OCI-LY7 (cell line): ENCODE results near the gene HS2ST1. TPM values are rescaled to one million over a fixed set of nuclear protein-coding genes. Genes with fewer than 3 reads are reported as not detected.
"Not testable (repeated sequence)": the region's sequence is repeated elsewhere in the genome, so short reads cannot be mapped to it uniquely, and the experiment has no call there.

ENCODE experiments used
- BruUV-seq: library from RNA; stranded (reverse); fragments of 400-500 nt; replicated peaks from 2 replicates; lab custom pipeline; 2021; lab: Mats Ljungman, UMichigan
- CTCF ChIA-PET: fragments of 300-600 bp; sonication (Branson Sonifier 250); formaldehyde crosslinking; loops from one replicate; lab custom pipeline; 2022; ENCODE audit warnings: antibody characterized with exemption; ENCODE audit not compliant: unreplicated experiment; lab: Charles Lee
- POLR2A ChIA-PET: fragments of 300-600 bp; sonication (Branson Sonifier 250); formaldehyde crosslinking; loops from one replicate; lab custom pipeline; 2022; ENCODE audit warnings: antibody characterized with exemption; lab: Charles Lee
- DNase-seq: peaks from one replicate; pipeline ENCODE4 v3.0.0-alpha.2; 2015; ENCODE audit warnings: low spot score
- H2AFZ ChIP-seq: fragments of 200-600 bp; sonication (generic), shearing (Covaris generic); 2 replicates; pipeline ENCODE4 v1.6.1; 2014; ENCODE audit warnings: mild to moderate bottlenecking, antibody characterized with exemption, low read length, moderate library complexity
- H3K27ac ChIP-seq: fragments of 200-600 bp; sonication (generic); 2 replicates; pipeline ENCODE4 v1.5.1; 2014; ENCODE audit warnings: mixed run types, low read depth, mild to moderate bottlenecking, moderate library complexity, low read length, inconsistent platforms; ENCODE audit not compliant: poor library complexity, severe bottlenecking
- H3K36me3 ChIP-seq: fragments of 200-600 bp; sonication (generic); 2 replicates; pipeline ENCODE4 v1.6.1; 2014; ENCODE audit warnings: mild to moderate bottlenecking, antibody characterized with exemption, low read length, moderate library complexity, mixed read lengths; ENCODE audit not compliant: insufficient read depth
- H3K4me1 ChIP-seq: fragments of 200-600 bp; sonication (generic); 2 replicates; pipeline ENCODE4 v1.5.1; 2014; ENCODE audit warnings: mild to moderate bottlenecking, low read length; ENCODE audit not compliant: insufficient read depth, poor library complexity, severe bottlenecking
- H3K4me2 ChIP-seq: fragments of 200-600 bp; sonication (generic); 2 replicates; pipeline ENCODE4 v1.6.1; 2014; ENCODE audit warnings: mild to moderate bottlenecking, low read length
- H3K4me3 ChIP-seq: fragments of 200-600 bp; sonication (generic); 2 replicates; pipeline ENCODE4 v1.5.1; 2014; ENCODE audit warnings: mild to moderate bottlenecking, low read depth, low read length; ENCODE audit not compliant: poor library complexity, severe bottlenecking
- H3K79me2 ChIP-seq: fragments of 200-600 bp; sonication (generic); 2 replicates; pipeline ENCODE4 v1.6.1; 2016; ENCODE audit warnings: low read depth, mild to moderate bottlenecking, low read length, moderate library complexity, mixed read lengths; ENCODE audit not compliant: insufficient read depth
- H3K9me2 ChIP-seq: fragments of 200-600 bp; sonication (generic); 2 replicates; pipeline ENCODE4 v1.6.1; 2016; ENCODE audit warnings: mild to moderate bottlenecking, low read length, mixed read lengths; ENCODE audit not compliant: insufficient read depth
- H3K9me3 ChIP-seq: fragments of 200-600 bp; sonication (generic); 2 replicates; pipeline ENCODE4 v1.6.1; 2014; ENCODE audit warnings: mild to moderate bottlenecking, mixed run types, low read length, mixed read lengths
- H4K20me1 ChIP-seq: fragments of 200-600 bp; sonication (generic); 2 replicates; pipeline ENCODE4 v1.6.1; 2014; ENCODE audit warnings: mild to moderate bottlenecking, antibody characterized with exemption, low read length, moderate library complexity, mixed read lengths; ENCODE audit not compliant: insufficient read depth
- CTCF ChIP-seq: fragments of 200-600 bp; sonication (generic); conservative IDR thresholded peaks from 2 replicates; pipeline ENCODE4 v1.5.1; 2014; ENCODE audit warnings: mild to moderate bottlenecking, antibody characterized with exemption, low read length, moderate library complexity, mixed read lengths
- EZH2phosphoT487 ChIP-seq: fragments of 200-600 bp; sonication (generic); IDR thresholded peaks from 2 replicates; pipeline ENCODE4 v1.6.1; 2018; ENCODE audit warnings: low read depth, borderline replicate concordance, mild to moderate bottlenecking, mixed run types, antibody characterized with exemption, low read length, moderate library complexity, mixed read lengths
- intact Hi-C: fragments of 100-400 bp; cut with micrococcal nuclease; formaldehyde crosslinking; loops from one replicate; pipeline ENCODE4 v1.10.0; 2022; ENCODE audit not compliant: unreplicated experiment
- total RNA-seq, 2 experiments: library from RNA; depleted of rRNA in 1 of 2; stranded (reverse); fragments of >200 nt in 1 of 2; shearing (Covaris generic) in 1 of 2; gene quantifications; 2 replicates each; pipeline ENCODE4 v1.2.3, GENCODE V29; 2014 to 2022

Gene HS2ST1
- total RNA-seq, 2 experiments from 2014 or later = 20.9 to 63.7 TPM

- H3K27ac ChIP-seq = no peak overlapping the region
- no peaks in the 10 kb centered on the region for H3K4me1 ChIP-seq
- CTCF ChIA-PET = no interaction called here
- H3K4me2 ChIP-seq = no peak overlapping the region
- no peak for TF ChIP-seq EZH2phosphoT487
- no peak for TF ChIP-seq CTCF
- peaks cover 69% of the 10 kb centered on the region for H3K36me3 ChIP-seq
- POLR2A ChIA-PET = interaction anchor here (1.8 kb wide), 1 partner anchor 10 kb away, joined by 4 read pairs; no protein-coding TSS in a partner anchor
- peaks cover 89% of the 10 kb centered on the region for H3K79me2 ChIP-seq
- intact Hi-C loops = no loop called here
- no peak for DNase-seq
- no peaks in the 10 kb centered on the region for H3K9me2 ChIP-seq
- peaks cover 11% of the 10 kb centered on the region; the same call in 1 of the 2 replicates for H3K9me3 ChIP-seq
- H2AFZ ChIP-seq = no peak overlapping the region
- no TSS peak for BruUV-seq
- peaks cover 10% of the 10 kb centered on the region; the same call in 1 of the 2 replicates for H4K20me1 ChIP-seq
- H3K4me3 ChIP-seq = no peak overlapping the region
These were observed 67.2 kb downstream of the HS2ST1 start for GRCh38 chr1:86981482-86982213.

- H3K36me3 ChIP-seq = peaks cover 72% of the 10 kb centered on the region
- intact Hi-C loops, CTCF ChIA-PET, BruUV-seq, H3K9me2 ChIP-seq, H3K4me3 ChIP-seq, H3K4me2 ChIP-seq, DNase-seq, H3K4me1 ChIP-seq, H2AFZ ChIP-seq, H3K27ac ChIP-seq, H4K20me1 ChIP-seq: not testable (repeated sequence)
- POLR2A ChIA-PET = interaction anchor here (0.5 to 2.2 kb wide), 10 partner anchors 8 to 93 kb away, joined by 3 to 13 read pairs (median 3); no protein-coding TSS in a partner anchor
- peaks cover 11% of the 10 kb centered on the region; the same call in 1 of the 2 replicates for H3K9me3 ChIP-seq
- H3K79me2 ChIP-seq = peaks cover 80% of the 10 kb centered on the region
These were observed 69.2 kb downstream of the HS2ST1 start for GRCh38 chr1:86983677-86984076.

GRCh38 chr1:86987446-86987845 lies 73.0 kb downstream of the HS2ST1 start:
- DNase-seq = no peak
- BruUV-seq = no TSS peak
- POLR2A ChIA-PET = interaction anchor here (1.0 to 2.0 kb wide), 4 partner anchors 8 to 54 kb away, joined by 3 to 6 read pairs (median 4); no protein-coding TSS in a partner anchor

More at GRCh38 chr1:86987446-86987845, 73.0 kb downstream of the HS2ST1 start:
- CTCF ChIA-PET = no interaction called here
- Histone ChIP-seq H3K4me2 (no peak overlapping the region), H4K20me1 (no peaks in the 10 kb centered on the region), H3K79me2 (peaks cover 75% of the 10 kb centered on the region), H3K9me2 (no peaks in the 10 kb centered on the region), H3K4me1 (no peaks in the 10 kb centered on the region), H3K9me3 (no peaks in the 10 kb centered on the region), H2AFZ (no peak overlapping the region), H3K36me3 (peaks cover 58% of the 10 kb centered on the region), H3K27ac (no peak overlapping the region), H3K4me3 (no peak overlapping the region)
- TF ChIP-seq EZH2phosphoT487 = no peak
- intact Hi-C loops = no loop called here
